GM12878 (cell line): ENCODE results near the gene TMEM37. TPM values are rescaled to one million over a fixed set of nuclear protein-coding genes. Genes with fewer than 3 reads are reported as not detected.

ENCODE experiments used
- ATAC-seq: fragments of 200-7000 bp; cut with Tn5 transposase; 3 replicates; pipeline ENCODE4 v1.9.1; 2020; ENCODE audit warnings: mild to moderate bottlenecking, moderate library complexity
- BruUV-seq: library from RNA; stranded (reverse); fragments of 400-500 nt; replicated peaks from 2 replicates; lab custom pipeline; 2021; lab: Mats Ljungman, UMichigan
- CTCF ChIA-PET: fragments of 300-600 bp; sonication (Branson Sonifier 250); formaldehyde crosslinking; extraction: SDS; loops from one replicate; lab custom pipeline; 2021; ENCODE audit warnings: inconsistent platforms; lab: Yijun Ruan, JAX
- POLR2A ChIA-PET: fragments of 350-600 bp; formaldehyde crosslinking; extraction: SDS; loops from one replicate; lab custom pipeline; 2021; ENCODE audit warnings: inconsistent platforms; lab: Charles Lee
- RAD21 ChIA-PET: fragments of 300-600 bp; sonication (Branson Sonifier 250); formaldehyde crosslinking; loops from one replicate; lab custom pipeline; 2023; ENCODE audit warnings: antibody characterized with exemption; ENCODE audit not compliant: unreplicated experiment; lab: Charles Lee
- SMC1A ChIA-PET: fragments of 300-600 bp; sonication (Branson Sonifier 250); formaldehyde crosslinking; loops from one replicate; lab custom pipeline; 2023; ENCODE audit not compliant: unreplicated experiment, uncharacterized antibody; lab: Charles Lee
- DNase-seq: peaks from one replicate; pipeline ENCODE4 v3.0.0-alpha.2; 2011; ENCODE audit warnings: low read depth, low spot score
- FAIRE-seq: peaks from 3 replicates; lab custom pipeline; 2011; peaks lifted over from hg19 to GRCh38; lab: Jason Lieb, UNC
- H2AFZ ChIP-seq: 2 replicates; pipeline ENCODE4 v1.6.0; 2011; ENCODE audit warnings: low read depth, low read length, control low read depth; ENCODE audit not compliant: control insufficient read depth
- H3K27ac ChIP-seq: 2 replicates; pipeline ENCODE4 v1.5.1; 2011; ENCODE audit warnings: control low read depth; ENCODE audit not compliant: control insufficient read depth, insufficient read depth
- H3K27me3 ChIP-seq, 2 experiments: replicated peaks in 1 of 2; 2 replicates each; pipeline versions ENCODE4 v1.6.0 to v1.6.1; 2011; ENCODE audit warnings: low read length in 1 of 2; ENCODE audit not compliant: control insufficient read depth in 2 of 2, insufficient read depth in 2 of 2
- H3K36me3 ChIP-seq, 2 experiments: 2 replicates each; pipeline ENCODE4 v1.5.1; 2011; ENCODE audit warnings: low read length in 1 of 2; ENCODE audit not compliant: control insufficient read depth in 2 of 2, insufficient read depth in 2 of 2
- H3K4me1 ChIP-seq: 2 replicates; pipeline ENCODE4 v1.6.1; 2011; ENCODE audit warnings: mild to moderate bottlenecking, low read length, moderate library complexity, mixed read lengths; ENCODE audit not compliant: control insufficient read depth, insufficient read depth
- H3K4me2 ChIP-seq: 2 replicates; pipeline ENCODE4 v1.6.0; 2011; ENCODE audit warnings: control low read depth; ENCODE audit not compliant: control insufficient read depth, insufficient read depth
- H3K4me3 ChIP-seq: fragments of 200-600 bp; sonication (generic); 2 replicates; pipeline ENCODE4 v1.5.1; 2016
- H3K79me2 ChIP-seq: 2 replicates; pipeline ENCODE4 v1.6.0; 2011; ENCODE audit warnings: low read length; ENCODE audit not compliant: control insufficient read depth, insufficient read depth
- H3K9ac ChIP-seq: 2 replicates; pipeline ENCODE4 v1.8.0; 2011; ENCODE audit warnings: low read length, control low read depth, mixed read lengths; ENCODE audit not compliant: control insufficient read depth, insufficient read depth
- H3K9me3 ChIP-seq: replicated peaks from 3 replicates; pipeline ENCODE4 v1.5.1; 2011; ENCODE audit warnings: mild to moderate bottlenecking, low read length; ENCODE audit not compliant: control insufficient read depth, insufficient read depth
- H4K20me1 ChIP-seq: 2 replicates; pipeline ENCODE4 v1.6.0; 2011; ENCODE audit not compliant: control insufficient read depth, insufficient read depth
- ESRRA ChIP-seq: IDR thresholded peaks from 2 replicates; pipeline ENCODE4 v1.6.1; 2012; ENCODE audit warnings: mild to moderate bottlenecking, low read length, improper control_type of control experiment
- ETV6 ChIP-seq, 2 experiments: fragments of 450-650 bp in 1 of 2; IDR thresholded peaks in 1 of 2; conservative IDR thresholded peaks in 1 of 2; 2 replicates each; pipeline ENCODE4 v1.6.1; 2014; ENCODE audit warnings: antibody characterized with exemption in 1 of 2, borderline replicate concordance in 1 of 2, low read depth in 1 of 2, mild to moderate bottlenecking in 1 of 2, moderate library complexity in 1 of 2
- GABPA ChIP-seq: IDR thresholded peaks from 2 replicates; pipeline ENCODE4 v1.6.1; 2014; ENCODE audit warnings: antibody characterized with exemption, low read depth, mild to moderate bottlenecking, inconsistent platforms
- IRF4 ChIP-seq: IDR thresholded peaks from 2 replicates; pipeline ENCODE4 v1.6.1; 2011; ENCODE audit warnings: low read depth, low read length
- KLF5 ChIP-seq: fragments of 450-650 bp; IDR thresholded peaks from 2 replicates; pipeline ENCODE4 v1.6.1; 2014; ENCODE audit warnings: mild to moderate bottlenecking; ENCODE audit not compliant: partially characterized antibody
- MEF2A ChIP-seq: IDR thresholded peaks from 2 replicates; pipeline ENCODE4 v1.6.1; 2011; ENCODE audit warnings: low read depth, mild to moderate bottlenecking, low read length, moderate library complexity; ENCODE audit not compliant: insufficient read depth
- MYC ChIP-seq: IDR thresholded peaks from 2 replicates; pipeline ENCODE4 v1.6.1; 2011; ENCODE audit warnings: mild to moderate bottlenecking, low read length, moderate library complexity, inconsistent platforms; ENCODE audit not compliant: insufficient read depth, insufficient replicate concordance, insufficient read length, severe bottlenecking
- PRDM15 ChIP-seq: fragments of 450-650 bp; formaldehyde crosslinking; IDR thresholded peaks from 2 replicates; pipeline ENCODE4 v1.4.0; 2020; ENCODE audit warnings: mild to moderate bottlenecking, moderate library complexity
- RELA ChIP-seq: fragments of 450-650 bp; IDR thresholded peaks from 2 replicates; pipeline ENCODE4 v1.8.0; 2014; ENCODE audit warnings: borderline replicate concordance; ENCODE audit not compliant: partially characterized antibody
- REST ChIP-seq: IDR thresholded peaks from 2 replicates; pipeline ENCODE4 v1.6.1; 2012; ENCODE audit warnings: mild to moderate bottlenecking, low read depth, low read length
- SKIL ChIP-seq: fragments of 450-650 bp; IDR thresholded peaks from 2 replicates; pipeline ENCODE4 v1.6.1; 2017; ENCODE audit warnings: mild to moderate bottlenecking, low read depth, inconsistent platforms; ENCODE audit not compliant: poor library complexity, severe bottlenecking
- SREBF2 ChIP-seq: IDR thresholded peaks from 2 replicates; pipeline ENCODE4 v1.6.1; 2012; ENCODE audit warnings: mild to moderate bottlenecking, low read length
- ZNF207 ChIP-seq: fragments of 450-650 bp; IDR thresholded peaks from 2 replicates; pipeline ENCODE4 v1.6.1; 2014; ENCODE audit warnings: antibody characterized with exemption, mild to moderate bottlenecking, borderline replicate concordance
- WGBS: methylation state at CpG from one replicate; pipeline ENCODE4 v1.1.6; 2016; ENCODE audit warnings: low lambda C conversion rate; ENCODE audit not compliant: insufficient replicate concordance, insufficient coverage; ENCODE audit errors: missing lambda C conversion rate; 5-methylcytosine and 5-hydroxymethylcytosine counted together
- in situ Hi-C: fragments of 300-500 bp; cut with MboI; formaldehyde crosslinking; loops from 9 replicates; pipeline ENCODE4 v1.14.3; 2018; ENCODE audit warnings: mixed read lengths
- intact Hi-C: fragments of 100-400 bp; cut with micrococcal nuclease; formaldehyde crosslinking; loops from one replicate; pipeline ENCODE4 v1.14.2; 2022; ENCODE audit not compliant: unreplicated experiment
- polyA plus RNA-seq, 11 experiments: library from polyadenylated mRNA; depleted of rRNA in 4 of 11; unstranded in 6 of 11; stranded (reverse) in 5 of 11; fragments of >200 nt; fragmentation: Nextera tagmentation in 4 of 11; fragmentation: Illumina TruSeq in 1 of 11; extraction: Ambion mirVana in 4 of 11; extraction: Trizol in 1 of 11; gene quantifications; 1 replicate in 1 of 11; 2 replicates in 10 of 11; pipeline versions ENCODE4 v1.2.1 to v1.2.3, GENCODE V29; 2011 to 2016; ENCODE audit warnings: inconsistent platforms in 2 of 11, missing spikeins in 2 of 11, low read depth in 1 of 11
- total RNA-seq, 4 experiments: library from RNA; depleted of rRNA in 3 of 4; stranded (reverse); fragments of >200 nt in 3 of 4; fragmentation: Illumina TruSeq in 1 of 4; extraction: Trizol in 1 of 4; gene quantifications; 2 replicates each; pipeline versions ENCODE4 v1.2.1 to v1.2.3, GENCODE V29; 2013 to 2021

Gene TMEM37
- total and polyA plus RNA-seq, 10 of the 15 experiments (the other 5 are each of a cell fraction or from before 2014, with no cell fraction given), result 0.07 to 0.67 (median 0.24) TPM; not detected in 3

- TF ChIP-seq SREBF2, result no peak
- TF ChIP-seq KLF5, result no peak
- no peak for TF ChIP-seq MYC
- no peak for TF ChIP-seq GABPA
Observed at GRCh38 chr2:119460076-119460475, 28.4 kb downstream of the TMEM37 start (continued).

GRCh38 chr2:119461811-119462210 lies 30.2 kb downstream of the TMEM37 start:
- DNase-seq (no peak), ATAC-seq (no peak), FAIRE-seq (no peak)
- no peaks in the 10 kb centered on the region for H3K36me3 ChIP-seq
- no peaks in the 10 kb centered on the region for H4K20me1 ChIP-seq
- WGBS, result 9% methylated on average over 5 of the region's 5 CpGs
- no peak overlapping the region for H3K9ac ChIP-seq
- CTCF ChIA-PET, result interaction anchor here (1.7 kb wide), 1 partner anchor 15 kb away, joined by 5 read pairs; no protein-coding TSS in a partner anchor
- H3K4me2 ChIP-seq, result no peak overlapping the region
- no peak overlapping the region for H3K27ac ChIP-seq
- RAD21 ChIA-PET, result interaction anchor here (1.3 kb wide), 1 partner anchor 55 kb away, joined by 3 read pairs; no protein-coding TSS in a partner anchor
- in situ Hi-C loops (no loop called here), intact Hi-C loops (loop anchor here (1.0 kb wide), 1 partner anchor 8 kb away; no protein-coding TSS in a partner anchor)
- no peaks in the 10 kb centered on the region for H3K27me3 ChIP-seq
- no peak overlapping the region for H3K4me3 ChIP-seq
- H2AFZ ChIP-seq, result no peak overlapping the region
- no peaks in the 10 kb centered on the region for H3K4me1 ChIP-seq
- no TSS peak for BruUV-seq
- SMC1A ChIA-PET, result no interaction called here
- POLR2A ChIA-PET, result interaction anchor here (0.6 kb wide), 1 partner anchor 212 kb away, joined by 3 read pairs; no protein-coding TSS in a partner anchor
- no peaks in the 10 kb centered on the region for H3K79me2 ChIP-seq
- no peaks in the 10 kb centered on the region for H3K9me3 ChIP-seq
- TF ChIP-seq RELA (no peak), SKIL (no peak), PRDM15 (CRISPR knock-in tag) (no peak), ESRRA (no peak), ZNF207 (no peak), IRF4 (no peak), MEF2A (no peak), ETV6 (conservative IDR thresholded peaks at IDR 0.05 in 1 of 2, IDR thresholded peaks at IDR 0.05 in 1 of 2; ENCODE audit: borderline replicate concordance in 1 of 2, low read depth in 1 of 2) (no peak), REST (no peak)
